Activated T-helper 17 cell treated with anti-CD3 and anti-CD28 coated beads, Interleukin-2, amount 50 U/mL, for 72 hours (primary cell): Measurements from ENCODE around the gene ZNF583. TPM values are rescaled to one million over a fixed set of nuclear protein-coding genes. Genes with fewer than 3 reads are reported as not detected.
A peak's percentile ranks its signal among the peaks of the same experiment; 100 is the strongest.

Source experiments
- ATAC-seq: fragments of 150-1000 bp; cut with Tn5 transposase; replicated peaks from 2 replicates; pipeline ENCODE4 v1.10.0; 2021; ENCODE audit warnings: mild to moderate bottlenecking, moderate library complexity
- H3K27ac Mint-ChIP-seq: one replicate; pipeline ENCODE4 v1.8.0; 2022; ENCODE audit warnings: mixed read lengths
- H3K27me3 Mint-ChIP-seq: one replicate; pipeline ENCODE4 v1.8.0; 2022; ENCODE audit warnings: mixed read lengths
- H3K36me3 Mint-ChIP-seq: one replicate; pipeline ENCODE4 v1.8.0; 2022; ENCODE audit warnings: low read depth, mild to moderate bottlenecking, mixed read lengths
- H3K4me1 Mint-ChIP-seq: one replicate; pipeline ENCODE4 v1.8.0; 2022; ENCODE audit warnings: mixed read lengths
- H3K4me3 Mint-ChIP-seq: one replicate; pipeline ENCODE4 v1.8.0; 2022; ENCODE audit warnings: mild to moderate bottlenecking, mixed read lengths
- H3K9me3 Mint-ChIP-seq: one replicate; pipeline ENCODE4 v1.8.0; 2022; ENCODE audit warnings: mixed read lengths
- total RNA-seq, 2 donors: library from RNA; stranded (reverse); gene quantifications; one replicate each; pipeline ENCODE4 v1.2.3, GENCODE V29; 2022

Gene ZNF583
- total RNA-seq, result 1 to 10 TPM; 3.6 to 3.8 TPM

- peak; percentile 87 for ATAC-seq
- H3K4me3 Mint-ChIP-seq, result peak within 1 kb of the TSS; percentile 90
- peak within 1 kb of the TSS; percentile 96 for H3K27ac Mint-ChIP-seq
- H3K36me3 Mint-ChIP-seq, result peaks cover 58% of the 10 kb centered on the region
- H3K27me3 Mint-ChIP-seq, result no peaks in the 10 kb centered on the region
- H3K9me3 Mint-ChIP-seq, result peaks cover 41% of the 10 kb centered on the region
- peaks cover 14% of the 10 kb centered on the region for H3K4me1 Mint-ChIP-seq
Measured at GRCh38 chr19:56403764-56404704, at the start of gene ZNF583. Gene ZNF583, plus strand, starts transcription at chr19:56404332. Its CDS starts 2,783 bp downstream, at chr19:56407115.

DNA sequence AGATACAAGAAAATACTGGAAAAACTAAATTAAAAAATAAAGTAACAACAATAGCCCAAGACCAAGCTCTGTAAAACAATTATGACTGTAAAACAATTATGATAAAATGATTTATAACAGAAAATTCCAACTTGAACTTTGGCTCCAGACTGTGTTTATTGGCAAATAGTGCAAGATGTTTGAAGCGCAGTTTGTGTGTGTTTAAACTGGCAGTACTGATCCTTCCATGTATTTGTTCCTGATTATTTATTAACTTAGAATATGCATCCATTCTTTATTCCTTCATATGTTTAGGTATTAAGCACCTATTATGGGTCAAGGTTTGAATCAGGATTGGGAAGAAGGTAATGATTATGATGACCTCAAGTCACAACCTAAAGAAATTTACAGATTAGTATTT lies 48.6 kb upstream of the ZNF583 start:
- Mint-ChIP-seq H3K27me3 (no peaks in the 10 kb centered on the region), H3K9me3 (peaks cover 20% of the 10 kb centered on the region), H3K4me1 (no peaks in the 10 kb centered on the region), H3K27ac (no peak overlapping the region), H3K36me3 (no peaks in the 10 kb centered on the region), H3K4me3 (no peak overlapping the region)
- no peak for ATAC-seq

GRCh38 chr19:56356944-56357343 lies 47.2 kb upstream of the ZNF583 start:
- H3K36me3 Mint-ChIP-seq, result no peaks in the 10 kb centered on the region

GRCh38 chr19:56360841-56361240 lies 43.3 kb upstream of the ZNF583 start:
- no peaks in the 10 kb centered on the region for H3K36me3 Mint-ChIP-seq
- H3K9me3 Mint-ChIP-seq, result peaks cover 42% of the 10 kb centered on the region
- no peak overlapping the region for H3K27ac Mint-ChIP-seq
- no peak overlapping the region for H3K4me3 Mint-ChIP-seq
- H3K4me1 Mint-ChIP-seq, result no peaks in the 10 kb centered on the region
- H3K27me3 Mint-ChIP-seq, result no peaks in the 10 kb centered on the region
- ATAC-seq, result no peak

More at GRCh38 chr19:56356944-56357343, 47.2 kb upstream of the ZNF583 start:
- Mint-ChIP-seq H3K4me1 (no peaks in the 10 kb centered on the region), H3K9me3 (peaks cover 23% of the 10 kb centered on the region), H3K4me3 (no peak overlapping the region), H3K27ac (no peak overlapping the region), H3K27me3 (no peaks in the 10 kb centered on the region)
- ATAC-seq, result no peak

- Mint-ChIP-seq H3K27ac (peak overlapping the region; percentile 87), H3K4me1 (peaks cover 4% of the 10 kb centered on the region), H3K9me3 (peaks cover 41% of the 10 kb centered on the region), H3K4me3 (peak overlapping the region; percentile 92), H3K36me3 (peaks cover 46% of the 10 kb centered on the region), H3K27me3 (no peaks in the 10 kb centered on the region)
- ATAC-seq, result peak; percentile 99
Measured at GRCh38 chr19:56367829-56368711, 36.1 kb upstream of the ZNF583 start.

DNA sequence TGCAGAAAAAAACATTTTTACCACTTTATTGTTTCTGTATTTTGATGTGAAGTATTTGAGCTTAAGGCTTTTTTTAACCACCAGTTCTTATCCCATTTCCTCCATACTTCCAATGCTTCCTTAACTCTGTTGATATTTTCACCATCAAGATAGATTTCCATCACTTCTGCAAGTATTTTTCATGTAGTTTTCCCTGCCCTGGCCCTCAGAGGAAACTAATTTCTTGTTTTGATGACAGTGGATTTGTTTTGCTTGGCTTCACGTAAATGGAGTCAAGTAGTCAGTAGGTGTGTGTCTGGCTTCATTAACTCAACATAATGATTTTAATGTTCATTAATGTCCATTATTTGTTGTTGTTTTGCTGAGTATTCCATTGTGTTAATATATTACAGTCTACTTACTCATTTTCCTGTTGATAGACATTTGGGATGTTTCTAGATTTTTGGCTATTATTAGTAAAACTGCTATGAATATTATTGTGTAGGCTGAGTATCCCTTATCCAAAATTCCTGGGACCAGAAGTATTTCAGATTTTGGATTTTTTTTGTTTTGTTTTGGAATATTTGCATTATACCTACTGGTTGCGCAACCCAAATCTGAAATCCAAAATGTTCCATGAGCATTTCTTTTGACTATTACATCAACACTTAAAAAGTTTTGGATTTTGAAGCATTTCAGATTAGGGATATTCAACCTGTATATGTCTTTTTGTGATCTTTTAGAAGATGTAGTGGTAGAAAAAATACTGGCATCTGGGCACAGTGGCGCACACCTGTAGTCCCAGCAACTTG lies 34.1 kb upstream of the ZNF583 start:
- H3K4me1 Mint-ChIP-seq, result peaks cover 4% of the 10 kb centered on the region
- peaks cover 31% of the 10 kb centered on the region for H3K9me3 Mint-ChIP-seq
- no peaks in the 10 kb centered on the region for H3K27me3 Mint-ChIP-seq
- H3K27ac Mint-ChIP-seq, result no peak overlapping the region
- H3K36me3 Mint-ChIP-seq, result peaks cover 66% of the 10 kb centered on the region
- peak overlapping the region; percentile 25 for H3K4me3 Mint-ChIP-seq
- ATAC-seq, result no peak

GRCh38 chr19:56372281-56372680 lies 31.9 kb upstream of the ZNF583 start:
- no peak overlapping the region for H3K27ac Mint-ChIP-seq
- H3K36me3 Mint-ChIP-seq, result peaks cover 88% of the 10 kb centered on the region
- no peaks in the 10 kb centered on the region for H3K27me3 Mint-ChIP-seq
- H3K9me3 Mint-ChIP-seq, result peaks cover 32% of the 10 kb centered on the region
- no peak overlapping the region for H3K4me3 Mint-ChIP-seq
- no peak for ATAC-seq
- H3K4me1 Mint-ChIP-seq, result peaks cover 4% of the 10 kb centered on the region

- peaks cover 63% of the 10 kb centered on the region for H3K36me3 Mint-ChIP-seq
Measured at GRCh38 chr19:56377105-56377924, 26.8 kb upstream of the ZNF583 start.

DNA sequence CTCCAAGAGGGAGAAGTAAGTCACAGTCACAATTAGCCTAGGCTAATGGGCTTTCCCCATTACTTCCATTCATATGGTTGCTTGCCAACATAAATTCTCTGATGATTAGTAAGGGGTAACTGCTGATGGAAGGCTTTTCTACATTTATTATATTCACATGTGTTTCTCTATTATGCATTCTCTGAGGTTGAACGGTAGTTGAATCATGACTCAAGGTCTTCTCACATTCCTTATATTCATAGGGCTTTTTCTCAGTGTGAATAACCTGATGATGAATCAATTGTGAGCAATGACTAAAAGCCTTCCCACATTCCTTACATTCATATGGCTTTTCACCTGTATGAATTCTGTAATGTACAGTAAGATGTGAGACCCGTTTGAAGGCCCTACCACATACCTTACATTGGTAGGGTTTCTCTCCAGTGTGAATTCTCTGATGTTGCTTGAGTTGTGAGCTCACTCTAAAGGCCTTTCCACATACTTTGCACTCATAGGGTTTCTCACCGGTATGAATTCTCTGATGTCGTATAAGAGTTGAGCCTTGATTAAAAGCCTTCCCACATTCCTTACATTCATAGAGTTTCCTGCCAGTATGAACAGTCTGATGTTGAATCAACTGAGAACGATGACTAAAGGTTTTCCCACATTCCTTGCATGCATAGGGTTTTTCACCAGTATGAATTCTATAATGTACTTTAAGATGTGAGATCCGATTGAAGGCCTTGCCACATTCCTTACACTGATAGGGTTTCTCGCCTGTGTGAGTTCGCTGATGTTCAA lies 20.1 kb upstream of the ZNF583 start:
- Mint-ChIP-seq H3K27me3 (no peaks in the 10 kb centered on the region), H3K9me3 (peaks cover 19% of the 10 kb centered on the region)

More at GRCh38 chr19:56377105-56377924, 26.8 kb upstream of the ZNF583 start:
- H3K27ac Mint-ChIP-seq, result no peak overlapping the region
- no peaks in the 10 kb centered on the region for H3K4me1 Mint-ChIP-seq
- no peaks in the 10 kb centered on the region for H3K27me3 Mint-ChIP-seq
- peaks cover 31% of the 10 kb centered on the region for H3K9me3 Mint-ChIP-seq
- ATAC-seq, result no peak
- no peak overlapping the region for H3K4me3 Mint-ChIP-seq

GRCh38 chr19:56393119-56394012 lies 10.8 kb upstream of the ZNF583 start, which contains the start of gene ZNF582:
Gene ZNF582, minus strand, starts transcription at chr19:56393534. Its CDS starts 1,782 bp downstream, at chr19:56391752.
- peak within 1 kb of the TSS; percentile 94 for H3K27ac Mint-ChIP-seq
- H3K36me3 Mint-ChIP-seq, result peaks cover 56% of the 10 kb centered on the region
- peaks cover 5% of the 10 kb centered on the region for H3K4me1 Mint-ChIP-seq
- no peaks in the 10 kb centered on the region for H3K27me3 Mint-ChIP-seq
- peak; percentile 98 for ATAC-seq
- H3K4me3 Mint-ChIP-seq, result peak within 1 kb of the TSS; percentile 93
- H3K9me3 Mint-ChIP-seq, result peaks cover 28% of the 10 kb centered on the region

More for the DNA sequence above, 20.1 kb upstream of the ZNF583 start:
- no peaks in the 10 kb centered on the region for H3K4me1 Mint-ChIP-seq
- no peak overlapping the region for H3K4me3 Mint-ChIP-seq
- no peak for ATAC-seq
- H3K27ac Mint-ChIP-seq, result no peak overlapping the region
- H3K36me3 Mint-ChIP-seq, result peaks cover 44% of the 10 kb centered on the region

GRCh38 chr19:56398809-56399208 lies 5.3 kb upstream of the ZNF583 start:
- Mint-ChIP-seq H3K36me3 (peaks cover 45% of the 10 kb centered on the region), H3K27me3 (no peaks in the 10 kb centered on the region), H3K9me3 (peaks cover 32% of the 10 kb centered on the region), H3K27ac (no peak overlapping the region), H3K4me1 (no peaks in the 10 kb centered on the region), H3K4me3 (no peak overlapping the region)
- no peak for ATAC-seq

GRCh38 chr19:56400485-56400884 lies 3.6 kb upstream of the ZNF583 start:
- no peak overlapping the region for H3K4me3 Mint-ChIP-seq
- no peaks in the 10 kb centered on the region for H3K27me3 Mint-ChIP-seq
- H3K36me3 Mint-ChIP-seq, result peaks cover 49% of the 10 kb centered on the region
- no peak overlapping the region for H3K27ac Mint-ChIP-seq
- peaks cover 14% of the 10 kb centered on the region for H3K4me1 Mint-ChIP-seq
- peaks cover 39% of the 10 kb centered on the region for H3K9me3 Mint-ChIP-seq
- no peak for ATAC-seq
